Stimulated activated memory B cell treated with anti-CD40 and anti-IgM and Interleukin-4, amounts not matched to agents 10 μg/mL and 1 μg/mL and 100 μg/mL, for 72 hours (primary cell): Measurements from ENCODE around the gene IGSF21.

Experiments
- ATAC-seq: fragments of 150-1000 bp; cut with Tn5 transposase; 2 replicates; pipeline ENCODE4 v1.10.0; 2021
- H3K27ac Mint-ChIP-seq: one replicate; pipeline ENCODE4 v1.8.0; 2022; ENCODE audit warnings: mild to moderate bottlenecking, mixed read lengths
- H3K27me3 Mint-ChIP-seq: one replicate; pipeline ENCODE4 v1.8.0; 2022; ENCODE audit warnings: mixed read lengths
- H3K36me3 Mint-ChIP-seq: one replicate; pipeline ENCODE4 v1.8.0; 2022; ENCODE audit warnings: mixed read lengths
- H3K4me1 Mint-ChIP-seq: one replicate; pipeline ENCODE4 v1.8.0; 2022; ENCODE audit warnings: mixed read lengths
- H3K4me3 Mint-ChIP-seq: one replicate; pipeline ENCODE4 v1.8.0; 2022; ENCODE audit warnings: mild to moderate bottlenecking, moderate library complexity, mixed read lengths
- H3K9me3 Mint-ChIP-seq: one replicate; pipeline ENCODE4 v1.8.0; 2022; ENCODE audit warnings: mixed read lengths

IGSF21 gene

DNA sequence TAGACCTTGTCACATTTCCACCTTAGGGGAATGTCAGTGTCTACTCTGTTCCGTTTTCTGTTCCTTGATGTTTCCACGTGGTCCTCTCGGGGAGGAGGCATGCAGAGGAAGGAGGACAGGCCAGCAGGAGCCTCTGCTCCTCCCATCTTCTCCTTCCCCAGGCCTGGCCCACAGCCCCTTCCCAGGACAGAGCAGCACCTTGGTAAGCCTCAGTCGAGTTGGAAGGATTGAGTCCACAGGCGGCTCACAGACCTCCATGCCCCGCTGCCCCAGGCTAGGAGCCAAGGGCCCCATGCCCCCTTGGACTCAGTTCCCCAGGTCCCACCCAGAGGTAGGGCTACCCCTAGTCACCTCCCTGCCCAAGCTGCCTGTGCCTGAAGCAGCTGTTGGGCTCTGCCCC lies 36.5 kb downstream of the IGSF21 start:
- H3K4me1 Mint-ChIP-seq: no peaks in the 10 kb centered on the region
- no peaks in the 10 kb centered on the region for H3K9me3 Mint-ChIP-seq
- no peaks in the 10 kb centered on the region for H3K36me3 Mint-ChIP-seq
- ATAC-seq: no peak
- H3K27ac Mint-ChIP-seq: no peak overlapping the region
- no peak overlapping the region for H3K4me3 Mint-ChIP-seq
- H3K27me3 Mint-ChIP-seq: peaks cover 40% of the 10 kb centered on the region

- H3K27me3 Mint-ChIP-seq: peaks cover 44% of the 10 kb centered on the region
- no peak overlapping the region for H3K4me3 Mint-ChIP-seq
- H3K36me3 Mint-ChIP-seq: no peaks in the 10 kb centered on the region
- no peak overlapping the region for H3K27ac Mint-ChIP-seq
- no peaks in the 10 kb centered on the region for H3K9me3 Mint-ChIP-seq
- no peaks in the 10 kb centered on the region for H3K4me1 Mint-ChIP-seq
- no peak for ATAC-seq
Observed at GRCh38 chr1:18144916-18145647, 37.5 kb downstream of the IGSF21 start.

- no peaks in the 10 kb centered on the region for H3K4me1 Mint-ChIP-seq
- no peak for ATAC-seq
- H3K4me3 Mint-ChIP-seq: no peak overlapping the region
- H3K9me3 Mint-ChIP-seq: no peaks in the 10 kb centered on the region
- H3K27ac Mint-ChIP-seq: no peak overlapping the region
- no peaks in the 10 kb centered on the region for H3K36me3 Mint-ChIP-seq
- H3K27me3 Mint-ChIP-seq: peaks cover 35% of the 10 kb centered on the region
Observed at GRCh38 chr1:18145851-18146618, 38.4 kb downstream of the IGSF21 start.

DNA sequence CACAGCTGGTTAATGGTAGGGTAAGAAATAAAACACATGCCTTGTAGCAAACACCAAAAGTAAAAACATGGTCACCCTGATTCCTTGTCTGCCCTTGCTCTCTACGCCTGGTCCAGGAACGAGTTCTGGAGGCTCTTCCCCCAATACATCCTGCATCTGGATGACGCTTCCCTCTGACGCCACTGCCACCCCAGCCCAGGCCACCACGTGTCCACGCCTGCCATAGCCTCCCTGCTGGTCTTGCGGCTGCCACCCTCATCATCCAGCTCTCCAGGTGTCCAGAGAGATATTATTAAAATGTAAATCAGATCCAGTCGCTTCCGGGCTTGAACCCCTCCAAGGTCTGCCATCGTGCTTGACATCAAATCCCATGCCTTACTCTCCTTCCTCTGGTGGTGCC lies 39.3 kb downstream of the IGSF21 start:
- H3K27ac Mint-ChIP-seq: no peak overlapping the region
- H3K27me3 Mint-ChIP-seq: peaks cover 34% of the 10 kb centered on the region
- no peaks in the 10 kb centered on the region for H3K9me3 Mint-ChIP-seq
- ATAC-seq: no peak
- H3K4me3 Mint-ChIP-seq: no peak overlapping the region
- H3K4me1 Mint-ChIP-seq: no peaks in the 10 kb centered on the region
- no peaks in the 10 kb centered on the region for H3K36me3 Mint-ChIP-seq

GRCh38 chr1:18147672-18148071 lies 40.1 kb downstream of the IGSF21 start:
- Mint-ChIP-seq H3K4me3 (no peak overlapping the region), H3K27me3 (peaks cover 34% of the 10 kb centered on the region), H3K4me1 (no peaks in the 10 kb centered on the region), H3K9me3 (no peaks in the 10 kb centered on the region), H3K27ac (no peak overlapping the region), H3K36me3 (no peaks in the 10 kb centered on the region)
- ATAC-seq: no peak

DNA sequence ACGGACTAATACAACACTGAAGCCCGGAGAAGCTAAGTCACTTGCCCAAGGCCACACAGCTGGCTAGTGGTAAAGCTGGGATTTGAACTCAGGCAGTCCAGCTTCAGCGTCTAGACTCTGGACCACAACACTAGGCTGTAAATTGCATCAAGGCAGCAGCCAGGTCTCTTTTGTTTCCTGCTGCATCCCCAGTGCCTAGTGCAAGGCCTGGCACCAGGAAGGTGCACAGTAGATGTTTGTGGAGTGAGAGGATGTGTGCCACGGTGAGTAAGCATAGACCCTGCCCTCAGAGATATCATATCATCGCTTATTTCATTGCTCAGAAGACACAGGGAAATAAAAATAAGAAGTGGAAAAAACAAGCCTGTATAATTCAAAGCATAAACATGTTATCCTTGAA lies 40.9 kb downstream of the IGSF21 start:
- Mint-ChIP-seq H3K4me3 (no peak overlapping the region), H3K4me1 (no peaks in the 10 kb centered on the region)
- ATAC-seq: no peak

DNA sequence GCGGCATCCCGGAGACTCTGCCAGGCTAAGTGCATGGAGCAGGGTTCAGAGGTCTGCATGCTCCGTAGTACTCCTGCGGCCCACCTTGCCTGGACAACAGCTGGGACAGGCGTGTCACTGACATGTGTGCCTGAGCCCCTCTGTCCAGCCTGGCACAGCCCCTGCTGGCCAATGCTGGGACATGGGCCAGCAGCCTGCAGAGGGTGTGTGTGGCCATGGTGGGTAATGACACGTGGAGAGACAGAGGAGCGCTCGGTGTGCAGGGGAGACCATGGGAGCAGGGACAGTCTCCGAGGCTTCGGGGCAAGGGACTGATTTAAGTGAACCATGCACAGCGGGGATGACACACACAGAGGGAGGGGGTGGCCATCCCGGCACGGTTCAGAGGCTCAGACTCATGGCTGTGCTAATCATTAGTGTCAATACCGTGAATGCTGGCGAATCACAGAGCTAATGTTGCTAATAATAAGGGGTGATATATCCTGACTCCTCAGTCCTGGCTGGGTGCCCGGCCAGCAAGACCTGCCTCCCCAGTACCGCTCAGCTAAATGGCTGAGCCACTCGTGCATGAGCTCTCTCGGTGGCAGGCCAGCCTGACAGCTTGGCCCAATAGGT lies 41.5 kb downstream of the IGSF21 start:
- H3K27ac Mint-ChIP-seq: no peak overlapping the region
- H3K4me3 Mint-ChIP-seq: no peak overlapping the region
- H3K36me3 Mint-ChIP-seq: no peaks in the 10 kb centered on the region
- H3K4me1 Mint-ChIP-seq: no peaks in the 10 kb centered on the region
- peaks cover 26% of the 10 kb centered on the region for H3K27me3 Mint-ChIP-seq
- no peaks in the 10 kb centered on the region for H3K9me3 Mint-ChIP-seq
- ATAC-seq: no peak

More for the DNA sequence above, 40.9 kb downstream of the IGSF21 start:
- Mint-ChIP-seq H3K9me3 (no peaks in the 10 kb centered on the region), H3K36me3 (no peaks in the 10 kb centered on the region), H3K27ac (no peak overlapping the region), H3K27me3 (peaks cover 28% of the 10 kb centered on the region)

DNA sequence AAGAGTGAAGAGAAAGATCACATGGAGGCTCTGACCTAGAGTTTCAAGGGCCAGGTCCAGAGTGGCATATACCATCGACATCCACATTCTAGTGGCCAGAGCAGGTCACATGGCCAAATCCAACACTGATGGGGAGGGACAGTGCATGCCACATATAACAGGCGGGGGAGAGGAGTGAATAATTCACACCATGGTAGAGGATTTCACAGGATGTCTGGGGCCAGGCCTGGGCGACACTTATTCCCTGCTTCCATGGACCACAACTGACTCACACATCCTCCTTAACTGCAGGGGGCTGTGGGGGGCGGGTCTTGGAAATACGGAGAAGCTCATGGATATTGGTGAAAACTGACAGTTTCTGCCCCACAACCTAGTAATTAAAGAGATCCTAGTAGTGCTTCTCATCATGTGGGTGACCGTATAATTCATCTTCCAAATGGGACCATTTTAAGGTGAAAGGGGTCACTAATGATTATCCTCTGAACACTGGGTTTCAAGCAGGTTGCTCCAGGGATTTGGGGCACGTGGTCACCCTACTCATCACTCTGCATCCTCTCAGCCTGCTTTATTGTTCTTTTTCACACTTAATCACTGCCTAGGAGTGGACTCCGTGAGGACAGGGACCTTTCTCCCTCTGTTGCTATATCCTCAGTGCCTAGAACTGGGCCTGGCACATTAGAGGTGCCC lies 44.0 kb downstream of the IGSF21 start:
- H3K9me3 Mint-ChIP-seq: no peaks in the 10 kb centered on the region

DNA sequence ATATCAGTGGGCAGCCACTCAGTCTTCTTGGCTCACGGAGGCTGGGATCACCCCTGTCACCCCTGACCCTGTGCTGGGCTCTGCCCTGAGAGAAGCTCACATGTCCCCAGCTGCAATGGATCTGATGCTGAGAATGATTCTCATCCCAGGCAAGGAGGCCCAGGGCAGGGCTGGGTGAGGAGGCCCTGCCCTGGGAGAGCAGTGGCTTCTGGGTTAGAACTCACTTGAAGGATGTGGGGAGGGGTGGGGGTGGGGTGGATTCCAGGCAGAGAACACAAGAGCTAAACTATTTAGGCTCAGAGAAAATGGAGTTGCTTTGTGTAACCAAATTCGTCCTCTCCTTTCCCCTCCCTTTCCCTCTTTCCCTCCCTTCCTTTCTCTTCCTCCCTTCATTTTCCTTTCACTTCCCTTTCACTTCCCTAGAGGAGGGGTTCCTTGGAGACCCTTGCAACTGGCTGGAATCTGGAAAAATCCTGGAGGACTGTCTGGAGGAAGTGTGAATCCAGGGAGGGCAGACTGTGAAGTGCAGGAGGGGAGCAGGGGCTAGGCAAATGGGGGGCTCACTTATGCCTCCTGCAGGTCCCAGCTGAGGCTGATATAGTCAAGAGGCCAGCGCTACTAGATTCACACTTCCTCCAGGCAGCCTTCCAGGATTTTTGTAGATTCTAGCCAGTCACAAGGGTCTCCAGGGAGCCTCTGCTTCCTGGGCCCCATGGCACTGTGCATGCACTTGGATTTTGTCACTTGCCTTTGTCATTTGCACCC lies 47.0 kb downstream of the IGSF21 start:
- H3K9me3 Mint-ChIP-seq: no peaks in the 10 kb centered on the region
- no peaks in the 10 kb centered on the region for H3K36me3 Mint-ChIP-seq
- H3K27ac Mint-ChIP-seq: no peak overlapping the region
- no peaks in the 10 kb centered on the region for H3K4me1 Mint-ChIP-seq
- ATAC-seq: no peak
- H3K27me3 Mint-ChIP-seq: peaks cover 13% of the 10 kb centered on the region
- H3K4me3 Mint-ChIP-seq: no peak overlapping the region

More for the DNA sequence above, 44.0 kb downstream of the IGSF21 start:
- Mint-ChIP-seq H3K4me3 (no peak overlapping the region), H3K27me3 (peaks cover 35% of the 10 kb centered on the region), H3K4me1 (no peaks in the 10 kb centered on the region), H3K36me3 (no peaks in the 10 kb centered on the region), H3K27ac (no peak overlapping the region)
- no peak for ATAC-seq

- no peaks in the 10 kb centered on the region for H3K36me3 Mint-ChIP-seq
- H3K4me1 Mint-ChIP-seq: peaks cover 5% of the 10 kb centered on the region
Observed at GRCh38 chr1:18155881-18156385, 48.3 kb downstream of the IGSF21 start.

DNA sequence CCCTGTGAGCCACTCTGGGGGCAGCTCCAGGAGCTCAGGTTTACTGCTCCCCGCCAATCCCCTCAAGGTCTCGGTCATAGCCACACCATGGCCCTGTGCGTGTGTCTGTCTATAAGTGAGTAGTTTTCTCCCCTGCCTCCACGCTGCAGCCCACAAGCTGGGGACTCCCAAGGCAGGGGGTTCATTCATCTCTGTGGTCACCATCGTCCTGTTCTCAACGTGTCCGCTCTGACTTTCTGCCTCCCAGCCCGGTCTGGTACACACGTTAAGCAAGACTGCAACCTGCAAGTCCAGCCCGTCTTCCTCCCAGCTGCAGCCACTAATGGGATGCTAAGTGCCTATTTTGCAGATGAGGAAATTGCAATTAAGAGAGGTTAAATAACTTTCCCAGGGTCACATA lies 49.8 kb downstream of the IGSF21 start:
- Mint-ChIP-seq H3K27me3 (peaks cover 13% of the 10 kb centered on the region), H3K27ac (no peak overlapping the region), H3K4me3 (no peak overlapping the region), H3K9me3 (no peaks in the 10 kb centered on the region), H3K36me3 (no peaks in the 10 kb centered on the region), H3K4me1 (peaks cover 5% of the 10 kb centered on the region)
- no peak for ATAC-seq

More at GRCh38 chr1:18155881-18156385, 48.3 kb downstream of the IGSF21 start:
- no peak for ATAC-seq
- H3K9me3 Mint-ChIP-seq: no peaks in the 10 kb centered on the region
- peaks cover 13% of the 10 kb centered on the region for H3K27me3 Mint-ChIP-seq
- H3K4me3 Mint-ChIP-seq: no peak overlapping the region
- H3K27ac Mint-ChIP-seq: no peak overlapping the region

GRCh38 chr1:18157968-18158367 lies 50.4 kb downstream of the IGSF21 start:
- ATAC-seq: no peak
- H3K9me3 Mint-ChIP-seq: no peaks in the 10 kb centered on the region
- H3K27me3 Mint-ChIP-seq: peaks cover 13% of the 10 kb centered on the region
- H3K36me3 Mint-ChIP-seq: no peaks in the 10 kb centered on the region
- no peak overlapping the region for H3K4me3 Mint-ChIP-seq
- H3K4me1 Mint-ChIP-seq: peaks cover 5% of the 10 kb centered on the region
- H3K27ac Mint-ChIP-seq: no peak overlapping the region

GRCh38 chr1:18158714-18159113 lies 51.1 kb downstream of the IGSF21 start:
- ATAC-seq: no peak
- H3K4me1 Mint-ChIP-seq: peaks cover 5% of the 10 kb centered on the region
- H3K36me3 Mint-ChIP-seq: no peaks in the 10 kb centered on the region
- H3K9me3 Mint-ChIP-seq: no peaks in the 10 kb centered on the region
- no peak overlapping the region for H3K4me3 Mint-ChIP-seq
- H3K27ac Mint-ChIP-seq: no peak overlapping the region
- H3K27me3 Mint-ChIP-seq: peaks cover 13% of the 10 kb centered on the region

- no peaks in the 10 kb centered on the region for H3K9me3 Mint-ChIP-seq
Observed at GRCh38 chr1:18160290-18160942, 52.8 kb downstream of the IGSF21 start.

More at GRCh38 chr1:18160290-18160942, 52.8 kb downstream of the IGSF21 start:
- peaks cover 9% of the 10 kb centered on the region for H3K27me3 Mint-ChIP-seq
- peaks cover 5% of the 10 kb centered on the region for H3K4me1 Mint-ChIP-seq
- no peaks in the 10 kb centered on the region for H3K36me3 Mint-ChIP-seq
- no peak overlapping the region for H3K27ac Mint-ChIP-seq
- ATAC-seq: no peak
- no peak overlapping the region for H3K4me3 Mint-ChIP-seq
